ENCODE data around the gene ARFRP1.

ARFRP1 gene

GRCh38 chr20:63749597-63750508, 42.1 kb upstream of the ARFRP1 start:
- H2BK120ac ChIP-seq (ENCODE audit: insufficient read depth, low read length, poor library complexity): no peak overlapping the region
- H3K4me3 ChIP-seq (ENCODE audit: low read depth, low read length): no peak overlapping the region
- H4K12ac ChIP-seq (ENCODE audit: low read depth, low read length): no peak overlapping the region
- no peak overlapping the region for H2BK5ac ChIP-seq (ENCODE audit: low read depth, low read length, poor library complexity)
- H3K4ac ChIP-seq (ENCODE audit: low read depth, low read length): no peak overlapping the region
- no peaks in the 10 kb centered on the region for H3K4me1 ChIP-seq (ENCODE audit: control insufficient read depth in 1 of 2, insufficient read depth in 2 of 2, low read length in 2 of 2)
- no peaks in the 10 kb centered on the region for H3K27me3 ChIP-seq (ENCODE audit: insufficient read depth, low read length)
- no peaks in the 10 kb centered on the region for H3K79me1 ChIP-seq (ENCODE audit: low read length)
- H4K91ac ChIP-seq (ENCODE audit: low read depth, low read length): no peak overlapping the region
- no peak overlapping the region for H3K23ac ChIP-seq (ENCODE audit: low read length)
- no CpG with 5 or more reads among the region's 16 CpGs for WGBS (ENCODE audit: extremely low coverage, insufficient coverage, insufficient read length)
- no peak for DNase-seq
- no peak overlapping the region for H3K9ac ChIP-seq (ENCODE audit: low read length)
- H3K36me3 ChIP-seq (ENCODE audit: control insufficient read depth in 1 of 2, insufficient read depth in 2 of 2, low read length in 2 of 2): peaks cover 16 to 17% of the 10 kb centered on the region in 2 experiments
- H3K79me2 ChIP-seq (ENCODE audit: control insufficient read depth, insufficient read depth, low read length, poor library complexity): no peaks in the 10 kb centered on the region
- no peak overlapping the region for H2BK12ac ChIP-seq (ENCODE audit: low read length)
- H3K9me3 ChIP-seq (ENCODE audit: insufficient read depth, low read depth, low read length): peaks cover 5% of the 10 kb centered on the region
- H2AFZ ChIP-seq (ENCODE audit: insufficient read depth, low read length, poor library complexity): no peak overlapping the region
- H4K8ac ChIP-seq (ENCODE audit: low read depth, low read length): no peak overlapping the region
- no peak overlapping the region for H3K27ac ChIP-seq (ENCODE audit: low read depth, low read length)
- H3K14ac ChIP-seq (ENCODE audit: low read length): no peak overlapping the region
- no peak overlapping the region for H3K18ac ChIP-seq (ENCODE audit: low read length)
- H2AK5ac ChIP-seq (ENCODE audit: low read length): no peak overlapping the region
- H3K4me2 ChIP-seq (ENCODE audit: low read length): no peak overlapping the region

DNA sequence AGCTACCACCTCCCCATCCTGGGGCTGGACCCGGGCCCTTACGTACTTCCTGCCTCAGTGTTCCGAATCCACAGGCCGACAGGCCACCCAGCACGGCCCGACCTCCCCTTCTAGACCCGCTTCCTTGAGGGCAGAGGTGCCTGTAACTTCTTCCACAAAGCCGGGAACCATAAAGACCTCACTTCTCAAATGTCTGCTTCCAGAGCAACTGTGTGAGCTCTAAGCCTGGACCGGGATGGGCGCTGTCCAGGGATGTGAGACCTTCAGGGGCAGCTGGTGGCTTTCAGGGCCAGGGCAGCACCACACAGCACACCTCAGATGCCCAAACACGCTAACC, 41.1 kb upstream of the ARFRP1 start:
- H2BK12ac ChIP-seq (ENCODE audit: low read length): no peak overlapping the region
- H3K4me1 ChIP-seq (ENCODE audit: control insufficient read depth in 1 of 2, insufficient read depth in 2 of 2, low read length in 2 of 2): no peaks in the 10 kb centered on the region
- H3K79me2 ChIP-seq (ENCODE audit: control insufficient read depth, insufficient read depth, low read length, poor library complexity): no peaks in the 10 kb centered on the region
- H2BK5ac ChIP-seq (ENCODE audit: low read depth, low read length, poor library complexity): no peak overlapping the region
- no peak overlapping the region for H4K91ac ChIP-seq (ENCODE audit: low read depth, low read length)
- no peak overlapping the region for H2BK120ac ChIP-seq (ENCODE audit: insufficient read depth, low read length, poor library complexity)
- peaks cover 16 to 22% of the 10 kb centered on the region in 2 experiments for H3K36me3 ChIP-seq (ENCODE audit: control insufficient read depth in 1 of 2, insufficient read depth in 2 of 2, low read length in 2 of 2)
- no peak overlapping the region for H3K4me3 ChIP-seq (ENCODE audit: low read depth, low read length)
- no peak overlapping the region for H3K9ac ChIP-seq (ENCODE audit: low read length)
- H3K9me3 ChIP-seq (ENCODE audit: insufficient read depth, low read depth, low read length): peaks cover 5% of the 10 kb centered on the region
- no CpG with 5 or more reads among the region's 11 CpGs for WGBS (ENCODE audit: extremely low coverage, insufficient coverage, insufficient read length)
- H3K18ac ChIP-seq (ENCODE audit: low read length): no peak overlapping the region
- H2AK5ac ChIP-seq (ENCODE audit: low read length): no peak overlapping the region
- no peak overlapping the region for H4K12ac ChIP-seq (ENCODE audit: low read depth, low read length)
- no peak overlapping the region for H3K14ac ChIP-seq (ENCODE audit: low read length)
- no peak overlapping the region for H3K4me2 ChIP-seq (ENCODE audit: low read length)
- no peak overlapping the region for H2AFZ ChIP-seq (ENCODE audit: insufficient read depth, low read length, poor library complexity)
- H4K8ac ChIP-seq (ENCODE audit: low read depth, low read length): no peak overlapping the region
- H3K27ac ChIP-seq (ENCODE audit: low read depth, low read length): no peak overlapping the region
- no peak for DNase-seq
- H3K27me3 ChIP-seq (ENCODE audit: insufficient read depth, low read length): no peaks in the 10 kb centered on the region
- H3K4ac ChIP-seq (ENCODE audit: low read depth, low read length): no peak overlapping the region
- no peak overlapping the region for H3K23ac ChIP-seq (ENCODE audit: low read length)
- no peaks in the 10 kb centered on the region for H3K79me1 ChIP-seq (ENCODE audit: low read length)

GRCh38 chr20:63748070-63748933, 40.5 kb upstream of the ARFRP1 start:
- Histone ChIP-seq H2BK5ac (ENCODE audit: low read depth, low read length, poor library complexity) (no peak overlapping the region), H3K4me1 (ENCODE audit: control insufficient read depth in 1 of 2, insufficient read depth in 2 of 2, low read length in 2 of 2) (no peaks in the 10 kb centered on the region), H3K4me3 (ENCODE audit: low read depth, low read length) (no peak overlapping the region), H3K9ac (ENCODE audit: low read length) (no peak overlapping the region), H4K8ac (ENCODE audit: low read depth, low read length) (no peak overlapping the region), H4K12ac (ENCODE audit: low read depth, low read length) (no peak overlapping the region), H3K9me3 (ENCODE audit: insufficient read depth, low read depth, low read length) (peaks cover 5% of the 10 kb centered on the region), H3K4me2 (ENCODE audit: low read length) (no peak overlapping the region), H2BK12ac (ENCODE audit: low read length) (no peak overlapping the region), H3K23ac (ENCODE audit: low read length) (no peak overlapping the region), H3K27me3 (ENCODE audit: insufficient read depth, low read length) (no peaks in the 10 kb centered on the region), H3K27ac (ENCODE audit: low read depth, low read length) (no peak overlapping the region), H2BK120ac (ENCODE audit: insufficient read depth, low read length, poor library complexity) (no peak overlapping the region), H3K18ac (ENCODE audit: low read length) (no peak overlapping the region), H3K4ac (ENCODE audit: low read depth, low read length) (no peak overlapping the region), H3K14ac (ENCODE audit: low read length) (no peak overlapping the region), H2AFZ (ENCODE audit: insufficient read depth, low read length, poor library complexity) (no peak overlapping the region), H3K79me1 (ENCODE audit: low read length) (no peaks in the 10 kb centered on the region), H4K91ac (ENCODE audit: low read depth, low read length) (no peak overlapping the region), H2AK5ac (ENCODE audit: low read length) (no peak overlapping the region), H3K36me3 (ENCODE audit: control insufficient read depth in 1 of 2, insufficient read depth in 2 of 2, low read length in 2 of 2) (peaks cover 19 to 26% of the 10 kb centered on the region in 2 experiments), H3K79me2 (ENCODE audit: control insufficient read depth, insufficient read depth, low read length, poor library complexity) (no peaks in the 10 kb centered on the region)
- no CpG with 5 or more reads among the region's 20 CpGs for WGBS (ENCODE audit: extremely low coverage, insufficient coverage, insufficient read length)
- DNase-seq: no peak

DNA sequence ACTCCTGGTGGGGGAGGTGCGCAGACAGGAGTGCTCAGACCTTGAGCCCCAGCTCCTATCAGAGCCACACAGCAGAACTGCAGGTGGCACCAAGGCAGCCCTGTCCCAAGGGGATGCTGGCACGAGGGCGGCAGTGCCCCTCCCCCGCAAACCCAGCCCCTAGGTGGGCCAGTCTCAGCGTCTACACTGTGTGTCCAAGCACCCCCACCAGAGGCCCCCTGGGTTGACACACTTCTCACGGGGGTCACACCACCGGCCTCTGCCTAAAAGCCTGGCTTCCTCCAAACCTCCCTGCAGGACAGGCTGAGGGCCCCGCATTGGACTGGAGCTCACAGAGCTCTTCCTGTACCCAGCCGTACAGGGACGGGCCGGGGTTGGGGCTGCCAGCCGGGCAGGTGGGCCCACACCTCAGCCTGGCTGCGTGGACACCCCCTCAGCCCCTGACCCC, 39.9 kb upstream of the ARFRP1 start:
- DNase-seq: no peak
- Histone ChIP-seq H2BK120ac (ENCODE audit: insufficient read depth, low read length, poor library complexity) (no peak overlapping the region), H2BK12ac (ENCODE audit: low read length) (no peak overlapping the region), H3K18ac (ENCODE audit: low read length) (no peak overlapping the region), H3K4me2 (ENCODE audit: low read length) (no peak overlapping the region), H3K27ac (ENCODE audit: low read depth, low read length) (no peak overlapping the region), H3K36me3 (ENCODE audit: control insufficient read depth in 1 of 2, insufficient read depth in 2 of 2, low read length in 2 of 2) (peaks cover 24 to 32% of the 10 kb centered on the region in 2 experiments), H3K14ac (ENCODE audit: low read length) (no peak overlapping the region), H3K23ac (ENCODE audit: low read length) (no peak overlapping the region), H2AK5ac (ENCODE audit: low read length) (no peak overlapping the region), H3K27me3 (ENCODE audit: insufficient read depth, low read length) (no peaks in the 10 kb centered on the region), H2AFZ (ENCODE audit: insufficient read depth, low read length, poor library complexity) (no peak overlapping the region), H4K8ac (ENCODE audit: low read depth, low read length) (no peak overlapping the region), H3K4ac (ENCODE audit: low read depth, low read length) (no peak overlapping the region), H3K9me3 (ENCODE audit: insufficient read depth, low read depth, low read length) (peaks cover 3% of the 10 kb centered on the region), H3K79me1 (ENCODE audit: low read length) (no peaks in the 10 kb centered on the region), H3K79me2 (ENCODE audit: control insufficient read depth, insufficient read depth, low read length, poor library complexity) (no peaks in the 10 kb centered on the region), H3K9ac (ENCODE audit: low read length) (no peak overlapping the region), H3K4me1 (ENCODE audit: control insufficient read depth in 1 of 2, insufficient read depth in 2 of 2, low read length in 2 of 2) (no peaks in the 10 kb centered on the region), H3K4me3 (ENCODE audit: low read depth, low read length) (no peak overlapping the region), H4K12ac (ENCODE audit: low read depth, low read length) (no peak overlapping the region), H2BK5ac (ENCODE audit: low read depth, low read length, poor library complexity) (no peak overlapping the region), H4K91ac (ENCODE audit: low read depth, low read length) (no peak overlapping the region)
- WGBS (ENCODE audit: extremely low coverage, insufficient coverage, insufficient read length): no CpG with 5 or more reads among the region's 13 CpGs
